SK-N-MC (cell line): ENCODE results near the gene ATRNL1.
"Not testable (repeated sequence)": the region's sequence is repeated elsewhere in the genome, so short reads cannot be mapped to it uniquely, and the experiment has no call there.

Source experiments
- DNase-seq: peaks from one replicate; pipeline ENCODE4 v3.0.0-alpha.2; 2011; ENCODE audit warnings: low read depth, low spot score
- H3K27ac ChIP-seq: fragments of 200-600 bp; sonication (generic); 2 replicates; pipeline ENCODE4 v1.5.1; 2016; ENCODE audit warnings: mixed run types
- H3K36me3 ChIP-seq: fragments of 200-600 bp; sonication (generic); 2 replicates; pipeline ENCODE4 v1.6.1; 2017; ENCODE audit warnings: antibody characterized with exemption, low read length, mixed read lengths; ENCODE audit not compliant: insufficient read depth
- H3K4me3 ChIP-seq: fragments of 200-600 bp; sonication (generic); 2 replicates; pipeline ENCODE4 v1.5.1; 2016
- H3K9ac ChIP-seq: fragments of 200-600 bp; sonication (generic); 2 replicates; pipeline ENCODE4 v1.8.0; 2017; ENCODE audit warnings: mixed run types, mixed read lengths; ENCODE audit not compliant: insufficient read length
- H3K9me3 ChIP-seq: fragments of 200-600 bp; sonication (generic); 2 replicates; pipeline ENCODE4 v1.6.1; 2017; ENCODE audit warnings: low read depth, mild to moderate bottlenecking, antibody characterized with exemption, low read length, moderate library complexity, mixed read lengths
- EZH2 ChIP-seq: fragments of 200-600 bp; sonication (generic); IDR thresholded peaks from one replicate; pipeline ENCODE4 v1.6.1; 2017; ENCODE audit warnings: antibody characterized with exemption
- FOXP2 ChIP-seq: optimal IDR thresholded peaks from 2 replicates; pipeline ENCODE3; 2011; ENCODE audit warnings: mild to moderate bottlenecking, moderate library complexity; ENCODE audit not compliant: insufficient read depth; ENCODE audit errors: extremely low read length, control extremely low read depth
- POLR2AphosphoS5 ChIP-seq: IDR thresholded peaks from 2 replicates; pipeline ENCODE4 v1.6.1; 2012; ENCODE audit warnings: mild to moderate bottlenecking, low read depth, low read length, borderline replicate concordance

ATRNL1 gene

DNA sequence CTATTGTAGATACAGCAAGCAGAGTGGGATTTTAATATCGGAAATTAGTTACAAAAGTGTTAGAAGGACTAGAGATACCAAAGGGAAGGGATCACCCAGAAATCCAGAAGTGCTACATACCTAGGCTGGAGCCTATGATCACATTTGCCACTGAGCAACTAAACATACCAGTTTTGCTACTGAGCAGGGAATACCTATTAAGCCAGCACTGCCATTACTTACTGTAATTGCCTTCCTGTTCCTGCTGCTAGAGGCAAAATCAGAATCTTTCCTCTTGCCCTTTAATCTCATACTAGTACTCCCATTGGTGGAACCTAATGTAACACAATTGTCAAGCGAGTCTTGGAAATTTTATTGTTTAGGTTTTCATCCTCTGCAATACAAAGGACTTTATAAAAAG, 121.7 kb downstream of the ATRNL1 start:
- H3K9me3 ChIP-seq: no peaks in the 10 kb centered on the region
- DNase-seq: no peak
- H3K4me3 ChIP-seq: no peak overlapping the region
- no peak overlapping the region for H3K9ac ChIP-seq
- H3K27ac ChIP-seq: no peak overlapping the region
- no peaks in the 10 kb centered on the region for H3K36me3 ChIP-seq
- TF ChIP-seq FOXP2 (no peak), POLR2AphosphoS5 (no peak), EZH2 (no peak)

DNA sequence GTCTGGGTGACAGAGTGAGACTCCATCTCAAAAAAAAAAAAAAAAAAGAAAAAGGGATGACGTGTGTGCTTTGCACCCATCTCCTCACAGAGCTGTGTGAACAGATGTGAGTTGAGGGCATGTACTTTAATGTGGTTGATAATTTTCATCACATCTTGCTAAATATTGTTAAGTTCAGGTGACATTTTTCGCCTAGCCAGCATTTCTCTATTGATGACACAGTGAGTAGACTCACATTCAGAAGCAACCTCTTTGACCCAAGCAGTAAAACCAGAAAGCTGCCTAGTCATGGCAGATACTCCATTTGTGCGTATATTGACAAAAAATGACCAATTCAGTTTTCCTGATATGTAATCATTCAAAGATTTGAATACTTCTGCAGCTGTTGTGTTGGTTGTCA, 126.0 kb downstream of the ATRNL1 start:
- TF ChIP-seq EZH2 (no peak), POLR2AphosphoS5 (no peak), FOXP2 (no peak)
- no peak overlapping the region for H3K9ac ChIP-seq
- DNase-seq: no peak
- no peaks in the 10 kb centered on the region for H3K9me3 ChIP-seq
- H3K27ac ChIP-seq: no peak overlapping the region
- no peak overlapping the region for H3K4me3 ChIP-seq
- no peaks in the 10 kb centered on the region for H3K36me3 ChIP-seq

DNA sequence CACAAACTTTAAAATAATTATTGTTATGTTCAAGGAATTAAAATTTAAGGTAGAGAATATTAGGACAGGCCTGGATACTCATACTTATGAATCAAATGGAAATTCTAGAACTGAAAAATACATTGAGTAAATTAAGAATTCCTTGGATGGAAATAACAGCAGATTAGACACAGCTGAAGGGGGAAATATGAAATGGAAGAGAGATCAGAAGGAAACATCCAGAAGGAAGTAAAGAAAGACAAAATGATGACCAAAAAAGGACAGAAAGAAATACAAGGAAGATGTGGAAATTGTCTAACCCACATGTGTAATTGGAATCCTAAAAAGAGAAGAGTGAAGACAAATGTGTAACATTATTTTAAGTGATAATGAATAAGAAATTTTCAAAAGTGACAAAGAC, 128.9 kb downstream of the ATRNL1 start:
- Histone ChIP-seq H3K9me3 (no peaks in the 10 kb centered on the region), H3K27ac (no peak overlapping the region), H3K4me3 (no peak overlapping the region), H3K36me3 (no peaks in the 10 kb centered on the region), H3K9ac (no peak overlapping the region)
- no peak for DNase-seq
- TF ChIP-seq POLR2AphosphoS5 (no peak), FOXP2 (no peak), EZH2 (no peak)

DNA sequence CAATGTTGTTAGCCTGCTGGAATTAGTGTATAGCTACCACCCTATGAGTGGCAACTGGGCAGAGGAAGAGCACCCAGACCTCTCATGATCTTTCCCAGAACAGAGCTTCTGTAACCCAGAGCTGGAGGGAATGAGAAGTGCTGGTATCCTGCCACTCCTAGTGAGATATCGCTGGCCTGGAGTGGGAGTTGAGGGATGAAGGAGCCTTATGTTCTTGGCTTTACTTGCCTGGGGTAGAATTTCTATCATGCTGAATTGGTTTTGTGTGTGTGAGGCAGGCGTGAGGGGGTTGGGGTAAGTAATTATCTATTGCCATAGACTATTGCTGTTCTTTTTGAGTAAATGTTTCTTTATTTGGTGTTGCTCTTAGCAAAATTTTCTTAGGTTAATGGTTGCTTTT, 146.6 kb downstream of the ATRNL1 start:
- Histone ChIP-seq H3K9ac (no peak overlapping the region), H3K4me3 (no peak overlapping the region), H3K9me3 (no peaks in the 10 kb centered on the region), H3K27ac (no peak overlapping the region), H3K36me3 (no peaks in the 10 kb centered on the region)
- no peak for TF ChIP-seq POLR2AphosphoS5
- no peak for TF ChIP-seq EZH2
- TF ChIP-seq FOXP2: no peak
- no peak for DNase-seq

DNA sequence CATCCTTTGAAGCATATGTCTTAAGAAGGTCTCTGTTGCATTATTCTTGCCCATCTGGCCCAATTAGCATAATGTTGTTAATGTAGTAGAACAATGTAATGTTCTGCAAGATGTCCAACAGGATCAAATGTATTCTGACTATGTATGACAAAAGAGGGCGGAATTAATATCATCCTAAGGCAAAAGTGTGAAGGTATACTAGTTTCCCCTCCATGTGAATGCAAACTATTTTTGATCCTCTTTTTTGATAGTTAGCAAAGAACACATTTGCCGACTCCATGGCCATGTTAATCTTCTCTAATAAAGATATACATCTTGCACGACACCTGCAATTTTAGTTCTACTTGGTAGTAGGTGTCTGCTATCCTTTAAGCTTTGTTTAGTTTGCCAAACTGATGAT, 157.6 kb downstream of the ATRNL1 start:
- Histone ChIP-seq H3K4me3 (no peak overlapping the region), H3K36me3 (no peaks in the 10 kb centered on the region), H3K27ac (no peak overlapping the region), H3K9ac (no peak overlapping the region), H3K9me3 (no peaks in the 10 kb centered on the region)
- no peak for TF ChIP-seq POLR2AphosphoS5
- no peak for TF ChIP-seq FOXP2
- TF ChIP-seq EZH2: no peak
- no peak for DNase-seq

DNA sequence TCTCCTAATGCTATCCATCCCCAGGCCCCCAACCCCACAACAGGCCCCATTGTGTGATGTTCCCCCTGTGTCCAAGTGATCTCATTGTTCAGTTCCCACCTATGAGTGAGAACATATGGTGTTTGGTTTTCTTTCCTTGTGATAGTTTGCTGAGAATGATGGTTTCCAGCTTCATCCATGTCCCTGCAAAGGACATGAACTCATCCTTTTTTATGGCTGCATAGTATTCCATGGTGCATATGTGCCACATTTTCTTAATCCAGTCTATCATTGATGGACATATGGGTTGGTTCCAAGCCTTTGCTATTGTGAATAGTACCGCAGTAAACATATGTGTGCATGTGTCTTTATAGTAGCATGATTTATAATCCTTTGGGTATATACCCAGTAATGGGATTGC, 160.6 kb downstream of the ATRNL1 start:
- DNase-seq: not testable (repeated sequence)

DNA sequence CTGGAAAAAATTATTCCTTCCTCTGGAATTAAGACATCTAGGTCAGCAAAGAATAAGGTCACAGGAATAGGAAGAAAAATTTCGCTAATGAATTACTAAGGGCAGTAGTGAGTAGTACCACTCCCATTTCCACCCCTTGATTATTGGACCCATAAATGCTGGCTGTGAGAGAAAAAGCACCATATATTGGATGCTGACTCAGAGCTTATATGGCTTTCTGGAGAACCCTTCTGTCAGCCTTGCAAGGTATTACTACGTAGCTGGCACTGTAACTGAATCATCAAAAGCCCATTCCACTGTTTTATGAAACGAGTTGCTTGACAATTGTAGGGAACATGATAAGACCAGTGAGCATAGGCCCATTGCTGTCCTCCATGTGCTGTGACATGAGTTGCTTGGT, 179.3 kb downstream of the ATRNL1 start:
- Histone ChIP-seq H3K9me3 (no peaks in the 10 kb centered on the region), H3K9ac (no peak overlapping the region), H3K27ac (no peak overlapping the region), H3K36me3 (no peaks in the 10 kb centered on the region), H3K4me3 (no peak overlapping the region)
- TF ChIP-seq POLR2AphosphoS5 (no peak), EZH2 (no peak), FOXP2 (no peak)
- DNase-seq: no peak

More for the DNA sequence above, 160.6 kb downstream of the ATRNL1 start:
- not testable (repeated sequence) for H3K27ac ChIP-seq, H3K9me3 ChIP-seq, H3K9ac ChIP-seq, H3K36me3 ChIP-seq, H3K4me3 ChIP-seq

DNA sequence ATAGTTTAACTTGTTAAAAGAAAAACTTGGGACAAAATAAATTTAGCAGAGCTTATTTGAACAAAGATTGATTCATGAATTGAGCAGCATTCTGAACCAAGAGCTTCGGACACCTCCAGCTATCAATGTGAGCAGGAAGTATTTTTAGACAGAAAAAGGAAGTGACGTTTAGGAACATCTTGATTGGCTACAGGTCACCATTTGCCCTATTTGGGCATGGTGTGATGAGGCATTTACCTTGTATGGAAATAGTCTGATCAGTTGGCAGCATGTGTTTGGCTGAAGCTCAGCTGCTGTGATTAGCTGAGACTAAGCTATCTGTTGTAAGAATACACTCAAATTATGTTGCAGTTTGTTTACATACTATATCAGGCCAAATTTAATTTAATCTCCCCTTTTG, 185.1 kb downstream of the ATRNL1 start:
- no peak for TF ChIP-seq EZH2
- no peak for TF ChIP-seq FOXP2
- no peak for TF ChIP-seq POLR2AphosphoS5
- H3K9ac ChIP-seq: no peak overlapping the region
- H3K36me3 ChIP-seq: no peaks in the 10 kb centered on the region
- H3K9me3 ChIP-seq: no peaks in the 10 kb centered on the region
- no peak for DNase-seq
- H3K4me3 ChIP-seq: no peak overlapping the region
- no peak overlapping the region for H3K27ac ChIP-seq

DNA sequence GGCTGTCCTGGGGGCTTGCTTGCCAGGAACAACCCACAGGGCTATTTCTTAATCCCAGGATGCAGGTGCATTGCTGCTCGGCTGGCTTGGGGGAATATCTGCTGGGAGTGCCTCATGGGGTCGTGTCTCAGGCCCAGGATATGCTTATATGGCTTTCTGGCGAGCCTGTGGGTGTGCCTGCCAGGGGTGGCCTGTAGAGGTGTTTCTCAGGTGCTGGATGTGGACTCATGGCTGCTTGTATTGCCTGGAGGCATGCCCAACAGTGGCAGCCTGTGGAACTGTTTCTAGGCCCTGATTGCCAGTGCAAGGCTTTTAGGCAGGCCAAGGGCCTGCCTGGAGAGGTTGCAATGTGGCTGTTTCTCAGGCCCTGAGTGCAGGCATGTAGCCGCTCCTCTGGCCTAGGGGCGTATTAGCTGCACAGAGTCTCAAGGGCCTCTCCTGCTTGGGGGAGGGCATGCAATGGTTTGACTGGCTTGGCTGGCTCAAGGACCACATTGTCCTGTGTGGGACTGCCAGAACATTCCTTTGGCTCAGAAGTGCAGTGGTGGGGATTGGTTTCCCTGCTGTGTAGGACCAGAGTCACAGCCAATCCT, 202.1 kb downstream of the ATRNL1 start:
- no peaks in the 10 kb centered on the region for H3K9me3 ChIP-seq
- H3K9ac ChIP-seq: no peak overlapping the region
- no peaks in the 10 kb centered on the region for H3K36me3 ChIP-seq
- no peak overlapping the region for H3K27ac ChIP-seq
- no peak for TF ChIP-seq POLR2AphosphoS5
- TF ChIP-seq FOXP2: no peak
- no peak for TF ChIP-seq EZH2
- DNase-seq: no peak
- no peak overlapping the region for H3K4me3 ChIP-seq

DNA sequence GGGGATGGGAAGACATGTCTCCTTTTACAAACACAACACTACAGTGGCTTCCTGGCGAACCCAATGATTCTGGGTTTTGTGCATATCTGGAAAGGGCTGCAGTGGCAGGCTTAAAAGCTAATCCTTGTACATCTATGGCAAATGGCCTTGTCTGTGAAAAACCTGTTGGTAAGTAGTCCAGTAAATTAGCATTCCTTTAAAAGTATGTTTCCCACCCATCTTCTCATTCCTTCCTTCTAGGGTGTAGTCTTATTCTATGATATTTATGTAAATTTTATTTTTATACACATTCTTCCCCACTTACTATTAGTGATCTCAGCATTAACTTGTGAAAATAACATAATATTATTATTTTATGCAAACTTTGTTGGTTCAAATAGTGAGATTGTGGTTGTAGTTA, 206.9 kb downstream of the ATRNL1 start:
- Histone ChIP-seq H3K27ac (no peak overlapping the region), H3K4me3 (no peak overlapping the region), H3K9ac (no peak overlapping the region), H3K9me3 (no peaks in the 10 kb centered on the region), H3K36me3 (no peaks in the 10 kb centered on the region)
- TF ChIP-seq FOXP2 (no peak), EZH2 (no peak), POLR2AphosphoS5 (no peak)
- DNase-seq: no peak

DNA sequence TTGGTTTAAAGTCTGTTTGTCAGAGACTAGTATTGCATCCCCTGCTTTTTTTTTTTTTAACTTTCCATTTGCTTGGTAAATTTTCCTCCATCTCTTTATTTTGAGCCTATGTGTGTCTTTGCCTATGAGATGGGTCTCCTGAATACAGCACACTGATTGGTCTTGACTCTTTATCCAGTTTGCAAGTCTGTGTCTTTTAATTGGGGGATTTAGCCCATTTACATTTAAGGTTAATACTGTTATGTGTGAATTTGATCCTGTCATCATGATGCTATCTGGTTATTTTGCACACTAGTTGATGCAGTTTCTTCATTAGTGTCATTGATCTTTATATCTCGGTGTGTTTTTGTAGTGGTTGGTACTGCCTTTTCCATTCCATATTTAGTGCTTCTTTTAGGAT, 226.5 kb downstream of the ATRNL1 start:
- DNase-seq: not testable (repeated sequence)

More for the DNA sequence above, 226.5 kb downstream of the ATRNL1 start:
- not testable (repeated sequence) for H3K9ac ChIP-seq, H3K4me3 ChIP-seq, H3K36me3 ChIP-seq, H3K9me3 ChIP-seq, H3K27ac ChIP-seq
